Body of pancreas (tissue), 4 donors: ENCODE measurements around the gene CALML3.

ENCODE experiments used
- POLR2A ChIP-seq, 3 donors: fragments of 450-650 bp; IDR thresholded peaks; one replicate each; pipeline ENCODE4 v1.6.1; 2016; ENCODE audit warnings: antibody characterized with exemption in 3 of 3, mild to moderate bottlenecking in 2 of 3
- TF ChIP-seq, protein P1 (sequence below), 7 experiments: fragments of 450-650 bp in 4 of 7; fragments of 200-600 bp in 3 of 7; sonication (generic) in 3 of 7; IDR thresholded peaks; one replicate each; pipeline ENCODE4 v1.5.1; 2016 to 2019; ENCODE audit warnings: antibody characterized with exemption in 7 of 7

DNA sequence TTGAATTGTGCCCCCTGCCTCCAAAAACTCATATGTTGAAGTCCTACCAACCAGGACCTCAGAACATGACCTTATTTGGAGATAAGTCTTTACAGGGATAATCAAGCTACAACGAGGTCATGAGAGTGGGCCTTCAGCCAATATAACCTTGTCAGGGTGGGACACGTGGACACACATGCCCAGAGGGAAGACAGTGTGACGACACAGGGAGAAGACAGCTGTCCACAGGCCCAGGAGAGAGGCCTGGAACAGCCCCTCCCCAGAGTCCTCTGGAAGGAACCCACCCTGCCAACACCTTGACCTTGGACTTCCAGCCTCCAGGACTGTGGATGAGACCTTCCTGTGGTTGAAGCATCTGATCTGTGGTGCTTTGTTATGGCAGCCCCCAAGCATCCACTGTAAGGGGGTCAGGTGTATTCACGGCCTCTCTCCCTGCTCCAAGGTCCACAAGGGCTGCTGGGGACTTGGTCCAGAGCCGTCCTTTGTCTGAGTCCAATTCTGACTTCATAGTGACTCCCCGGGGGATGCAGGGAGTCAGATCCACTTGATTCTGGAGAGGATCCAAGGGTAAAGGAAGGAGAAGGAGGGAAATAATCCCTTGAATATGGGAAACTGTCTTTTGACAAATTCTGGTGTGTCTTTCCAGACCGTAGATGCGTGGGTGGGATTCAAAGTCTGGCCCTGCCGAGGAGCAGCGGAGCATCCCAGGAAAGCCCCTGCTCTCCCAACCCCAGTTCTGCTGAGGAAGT, 7.0 kb downstream of the CALML3 start:
- TF ChIP-seq, protein P1, sequence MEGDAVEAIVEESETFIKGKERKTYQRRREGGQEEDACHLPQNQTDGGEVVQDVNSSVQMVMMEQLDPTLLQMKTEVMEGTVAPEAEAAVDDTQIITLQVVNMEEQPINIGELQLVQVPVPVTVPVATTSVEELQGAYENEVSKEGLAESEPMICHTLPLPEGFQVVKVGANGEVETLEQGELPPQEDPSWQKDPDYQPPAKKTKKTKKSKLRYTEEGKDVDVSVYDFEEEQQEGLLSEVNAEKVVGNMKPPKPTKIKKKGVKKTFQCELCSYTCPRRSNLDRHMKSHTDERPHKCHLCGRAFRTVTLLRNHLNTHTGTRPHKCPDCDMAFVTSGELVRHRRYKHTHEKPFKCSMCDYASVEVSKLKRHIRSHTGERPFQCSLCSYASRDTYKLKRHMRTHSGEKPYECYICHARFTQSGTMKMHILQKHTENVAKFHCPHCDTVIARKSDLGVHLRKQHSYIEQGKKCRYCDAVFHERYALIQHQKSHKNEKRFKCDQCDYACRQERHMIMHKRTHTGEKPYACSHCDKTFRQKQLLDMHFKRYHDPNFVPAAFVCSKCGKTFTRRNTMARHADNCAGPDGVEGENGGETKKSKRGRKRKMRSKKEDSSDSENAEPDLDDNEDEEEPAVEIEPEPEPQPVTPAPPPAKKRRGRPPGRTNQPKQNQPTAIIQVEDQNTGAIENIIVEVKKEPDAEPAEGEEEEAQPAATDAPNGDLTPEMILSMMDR (IDR thresholded peaks at IDR 0.05): no peak
- no peak for TF ChIP-seq POLR2A (IDR thresholded peaks at IDR 0.05)
